ENCODE data around the gene PYDC1. TPM values are rescaled to one million over a fixed set of nuclear protein-coding genes. Genes with fewer than 3 reads are reported as not detected.

Gene PYDC1
- total RNA-seq, 4 donors from 2014 or later: not detected

DNA sequence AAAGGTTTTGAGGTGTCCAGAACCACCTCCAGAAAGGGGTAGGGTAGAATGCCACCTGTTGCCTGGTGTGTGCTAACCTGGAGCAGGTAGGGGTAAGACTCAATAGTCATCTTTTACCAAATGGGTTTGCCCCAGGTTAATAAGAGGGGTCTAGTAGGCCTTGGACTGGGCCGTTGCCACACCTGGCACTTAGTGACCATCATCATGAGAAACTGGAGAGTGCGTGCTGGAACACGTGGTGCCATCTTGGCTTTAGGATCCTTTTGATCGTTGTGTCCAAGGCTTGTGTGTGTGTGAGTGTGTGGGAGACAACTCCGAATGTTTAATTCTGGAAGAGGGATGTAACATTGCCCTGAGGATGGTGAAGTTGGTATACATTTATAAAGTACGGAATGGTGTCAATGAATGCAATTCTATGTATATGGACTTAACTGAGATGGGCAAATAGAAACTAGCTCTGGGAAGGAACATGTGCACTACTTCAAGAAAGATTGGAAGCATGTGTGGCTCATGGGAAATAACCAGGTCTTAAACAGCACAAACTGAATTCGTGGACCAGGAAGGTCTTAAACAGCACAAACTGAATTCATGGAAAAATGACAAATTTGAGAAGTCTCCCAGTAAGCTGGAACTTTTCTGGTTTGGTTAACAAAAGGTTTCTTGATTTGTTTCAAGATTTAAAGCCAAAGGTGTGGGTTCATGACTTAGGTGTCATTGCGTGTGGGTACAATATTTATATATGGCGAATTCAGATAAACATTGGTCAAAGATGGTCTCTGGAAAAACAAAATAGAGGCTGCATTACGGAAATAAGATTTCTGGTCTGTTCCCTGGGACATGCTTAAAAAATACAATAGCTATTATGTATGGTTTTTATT lies 29.8 kb downstream of the PYDC1 start:
- H3K4me1 ChIP-seq: peaks cover 7 to 10% of the 10 kb centered on the region in 2 donors
- no peaks in the 10 kb centered on the region for H3K36me3 ChIP-seq
- intact Hi-C loops (cut with DNase I; ENCODE audit: low total_unique reads): no loop called here
- no peak overlapping the region for H3K4me3 ChIP-seq
- no peak for TF ChIP-seq POLR2A (IDR thresholded peaks at IDR 0.05)
- TF ChIP-seq, protein P1, sequence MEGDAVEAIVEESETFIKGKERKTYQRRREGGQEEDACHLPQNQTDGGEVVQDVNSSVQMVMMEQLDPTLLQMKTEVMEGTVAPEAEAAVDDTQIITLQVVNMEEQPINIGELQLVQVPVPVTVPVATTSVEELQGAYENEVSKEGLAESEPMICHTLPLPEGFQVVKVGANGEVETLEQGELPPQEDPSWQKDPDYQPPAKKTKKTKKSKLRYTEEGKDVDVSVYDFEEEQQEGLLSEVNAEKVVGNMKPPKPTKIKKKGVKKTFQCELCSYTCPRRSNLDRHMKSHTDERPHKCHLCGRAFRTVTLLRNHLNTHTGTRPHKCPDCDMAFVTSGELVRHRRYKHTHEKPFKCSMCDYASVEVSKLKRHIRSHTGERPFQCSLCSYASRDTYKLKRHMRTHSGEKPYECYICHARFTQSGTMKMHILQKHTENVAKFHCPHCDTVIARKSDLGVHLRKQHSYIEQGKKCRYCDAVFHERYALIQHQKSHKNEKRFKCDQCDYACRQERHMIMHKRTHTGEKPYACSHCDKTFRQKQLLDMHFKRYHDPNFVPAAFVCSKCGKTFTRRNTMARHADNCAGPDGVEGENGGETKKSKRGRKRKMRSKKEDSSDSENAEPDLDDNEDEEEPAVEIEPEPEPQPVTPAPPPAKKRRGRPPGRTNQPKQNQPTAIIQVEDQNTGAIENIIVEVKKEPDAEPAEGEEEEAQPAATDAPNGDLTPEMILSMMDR (IDR thresholded peaks at IDR 0.05): no peak
- DNase-seq: no peak
- H3K9me3 ChIP-seq: no peaks in the 10 kb centered on the region
- H3K27ac ChIP-seq: no peak overlapping the region
- H3K27me3 ChIP-seq: no peaks in the 10 kb centered on the region

DNA sequence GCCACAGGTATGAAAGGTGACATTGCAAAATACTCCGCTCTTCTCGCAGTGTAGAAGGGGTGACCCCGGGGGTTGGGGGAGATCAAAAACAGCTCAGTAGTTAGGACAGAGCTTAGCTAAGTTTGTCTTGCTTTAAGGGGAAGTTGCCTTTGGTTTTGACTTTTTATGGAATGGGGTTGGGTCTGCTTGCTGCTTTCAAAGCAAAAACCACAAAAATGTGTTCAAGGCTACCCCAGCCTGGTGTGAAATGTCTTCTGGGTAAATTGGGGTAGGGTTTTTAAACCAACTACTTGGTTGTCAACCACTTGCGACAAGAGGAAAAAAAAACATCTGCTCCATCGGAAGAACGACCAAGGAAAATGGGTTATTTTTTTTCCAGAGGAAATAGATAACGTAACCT lies 30.8 kb downstream of the PYDC1 start:
- TF ChIP-seq, protein P1 (IDR thresholded peaks at IDR 0.05): no peak
- no peak for TF ChIP-seq POLR2A (IDR thresholded peaks at IDR 0.05)
- H3K27ac ChIP-seq: no peak overlapping the region
- H3K36me3 ChIP-seq: no peaks in the 10 kb centered on the region
- H3K9me3 ChIP-seq: no peaks in the 10 kb centered on the region
- intact Hi-C loops (cut with DNase I; ENCODE audit: low total_unique reads): no loop called here
- H3K4me1 ChIP-seq: peaks cover 10 to 13% of the 10 kb centered on the region in 2 donors
- no peak for DNase-seq
- no peak overlapping the region for H3K4me3 ChIP-seq
- H3K27me3 ChIP-seq: no peaks in the 10 kb centered on the region

DNA sequence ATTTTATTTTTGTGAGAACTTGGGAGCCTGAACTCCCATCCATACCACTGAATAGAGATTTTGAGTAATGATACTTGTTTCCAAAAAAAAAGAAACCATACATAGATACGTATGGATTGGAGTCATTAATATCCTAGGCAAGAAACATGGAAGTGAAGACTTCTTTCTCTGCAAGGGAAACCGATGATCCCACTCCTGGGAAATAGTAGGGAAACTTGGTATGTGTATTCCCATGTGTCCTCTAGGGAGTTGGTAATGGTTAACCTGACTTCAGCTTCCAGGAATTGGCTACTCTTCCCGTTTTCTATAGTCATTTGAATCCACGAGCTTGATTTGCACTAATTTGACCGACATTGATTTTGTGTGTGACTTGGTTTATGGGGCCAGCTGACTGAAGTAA lies 31.6 kb downstream of the PYDC1 start:
- Histone ChIP-seq H3K4me1 (peaks cover 10 to 13% of the 10 kb centered on the region in 2 donors), H3K4me3 (no peak overlapping the region), H3K27ac (no peak overlapping the region), H3K27me3 (no peaks in the 10 kb centered on the region), H3K9me3 (no peaks in the 10 kb centered on the region), H3K36me3 (no peaks in the 10 kb centered on the region)
- intact Hi-C loops (cut with DNase I; ENCODE audit: low total_unique reads): no loop called here
- DNase-seq: no peak
- no peak for TF ChIP-seq POLR2A (IDR thresholded peaks at IDR 0.05)
- TF ChIP-seq, protein P1 (IDR thresholded peaks at IDR 0.05): no peak

DNA sequence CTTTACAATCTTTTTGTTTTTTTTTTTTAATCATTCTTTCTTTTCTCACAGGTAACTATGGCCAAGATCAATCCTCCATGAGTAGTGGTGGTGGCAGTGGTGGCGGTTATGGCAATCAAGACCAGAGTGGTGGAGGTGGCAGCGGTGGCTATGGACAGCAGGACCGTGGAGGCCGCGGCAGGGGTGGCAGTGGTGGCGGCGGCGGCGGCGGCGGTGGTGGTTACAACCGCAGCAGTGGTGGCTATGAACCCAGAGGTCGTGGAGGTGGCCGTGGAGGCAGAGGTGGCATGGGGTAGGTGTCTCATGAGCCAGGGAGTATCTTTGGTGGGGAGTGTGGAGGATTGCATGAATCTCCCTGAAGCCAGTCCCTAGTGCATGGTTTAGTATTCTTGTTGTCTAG lies 32.0 kb downstream of the PYDC1 start:
- no peaks in the 10 kb centered on the region for H3K27me3 ChIP-seq
- intact Hi-C loops (cut with DNase I; ENCODE audit: low total_unique reads): no loop called here
- H3K36me3 ChIP-seq: no peaks in the 10 kb centered on the region

More for the DNA sequence above, 32.0 kb downstream of the PYDC1 start:
- H3K9me3 ChIP-seq: no peaks in the 10 kb centered on the region
- no peak overlapping the region for H3K4me3 ChIP-seq
- TF ChIP-seq, protein P1 (IDR thresholded peaks at IDR 0.05): no peak
- no peak for TF ChIP-seq POLR2A (IDR thresholded peaks at IDR 0.05)
- H3K27ac ChIP-seq: no peak overlapping the region
- peaks cover 10 to 13% of the 10 kb centered on the region in 2 donors for H3K4me1 ChIP-seq
- no peak for DNase-seq

Data from uterus (tissue), 4 donors.